HG03521 (cell line): ENCODE measurements around the gene SPPL2B.
"Not testable (repeated sequence)": the region's sequence is repeated elsewhere in the genome, so short reads cannot be mapped to it uniquely, and the experiment has no call there.

Source experiments
- ATAC-seq: cut with Tn5 transposase; IDR thresholded peaks from one replicate; pipeline ENCODE4 v1.9.1; 2021; ENCODE audit warnings: mild to moderate bottlenecking, moderate library complexity; ENCODE audit not compliant: unreplicated experiment

Gene SPPL2B

DNA sequence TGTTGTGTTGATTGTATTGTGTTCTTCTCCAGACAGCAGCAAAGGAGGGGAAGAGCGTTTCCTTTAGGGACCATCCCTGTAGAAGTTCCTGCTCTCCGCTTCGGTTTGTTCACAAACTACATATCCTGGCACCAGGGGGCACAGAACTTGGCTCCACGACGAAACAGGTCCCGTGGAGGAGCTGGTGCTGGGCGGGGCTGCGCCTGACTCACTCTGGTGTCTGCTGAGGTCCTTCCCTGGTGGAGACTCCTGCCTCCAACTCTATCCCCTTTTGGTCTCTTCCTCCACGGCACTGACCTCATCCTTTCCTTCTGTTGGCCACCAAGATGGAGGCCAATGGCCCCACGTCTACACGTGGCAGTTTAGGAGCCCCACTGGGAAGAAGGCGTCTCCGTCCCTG, 46.3 kb downstream of the SPPL2B start:
- ATAC-seq: no peak

DNA sequence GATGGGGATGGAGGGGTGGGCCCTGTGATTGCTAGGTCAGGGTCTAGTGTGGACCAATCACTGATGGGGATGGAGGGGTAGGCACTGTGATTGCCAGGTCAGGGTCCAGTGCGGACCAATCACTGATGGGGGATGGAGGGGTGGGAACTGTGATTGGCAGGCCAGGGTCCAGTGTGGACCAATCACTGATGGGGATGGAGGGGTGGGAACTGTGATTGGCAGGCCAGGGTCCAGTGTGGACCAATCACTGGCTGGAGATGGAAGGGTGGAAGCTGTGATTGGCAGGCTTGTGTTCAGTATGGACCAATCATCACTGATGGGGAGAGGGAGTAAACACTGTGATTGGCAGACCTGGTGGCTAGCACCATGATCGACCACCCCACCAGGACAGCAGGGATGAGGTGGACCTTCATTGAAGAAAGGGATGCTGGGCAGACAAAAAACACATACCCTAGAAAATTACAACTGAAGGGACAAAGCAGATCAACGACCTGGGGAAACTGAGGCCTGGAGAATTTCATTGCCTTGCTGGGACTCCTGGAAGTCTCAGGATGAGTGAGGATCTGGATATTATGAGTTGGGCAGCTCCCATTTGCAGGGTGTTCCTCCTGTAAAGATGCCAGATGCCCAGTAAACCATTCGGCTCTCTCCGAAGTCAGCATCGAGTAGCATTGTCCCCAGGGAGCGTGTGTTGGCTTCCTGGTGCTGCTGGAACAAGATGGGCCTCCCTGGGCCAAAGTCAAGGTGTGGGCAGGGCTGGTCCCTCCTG, 47.1 kb downstream of the SPPL2B start:
- ATAC-seq: no peak

GRCh38 chr19:2376784-2377519, 48.5 kb downstream of the SPPL2B start:
- ATAC-seq: no peak

- ATAC-seq: no peak
These were observed 52.1 kb downstream of the SPPL2B start for GRCh38 chr19:2380567-2380966.

DNA sequence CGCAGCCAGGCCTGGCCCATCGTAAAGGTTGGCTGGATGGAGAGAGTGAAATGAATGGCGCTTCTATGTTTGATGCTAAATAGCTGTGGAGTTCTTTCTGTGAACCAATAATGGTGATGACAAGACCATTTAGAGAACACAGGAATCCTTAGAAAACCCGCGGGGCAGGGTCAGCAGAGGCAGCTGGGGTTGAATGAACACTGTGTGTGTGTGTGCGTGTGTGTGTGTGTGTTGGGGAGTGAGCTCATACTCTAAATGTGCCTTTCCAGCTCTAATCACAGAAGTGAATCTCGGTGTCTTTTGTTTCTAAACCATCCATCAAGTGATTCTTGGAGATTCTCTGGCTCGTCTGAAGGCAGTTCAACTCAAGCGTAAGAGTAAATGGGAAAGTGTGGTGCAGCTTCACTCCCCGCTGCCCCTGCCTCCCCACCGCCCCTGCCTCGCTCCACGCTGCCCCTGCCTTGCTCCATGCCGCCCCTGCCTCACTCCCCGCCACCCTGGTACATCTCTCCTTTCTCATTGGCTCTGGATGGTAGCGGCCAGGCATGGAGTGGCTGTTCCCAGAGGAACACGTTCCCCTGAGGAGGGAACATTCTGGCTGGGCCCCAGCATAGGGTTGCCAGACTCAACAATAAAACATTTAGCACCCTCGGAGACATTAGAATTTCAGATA, 52.8 kb downstream of the SPPL2B start:
- ATAC-seq: no peak

GRCh38 chr19:2382530-2383222, 54.2 kb downstream of the SPPL2B start:
- no peak for ATAC-seq

GRCh38 chr19:2385053-2385721, 56.7 kb downstream of the SPPL2B start:
- no peak for ATAC-seq

DNA sequence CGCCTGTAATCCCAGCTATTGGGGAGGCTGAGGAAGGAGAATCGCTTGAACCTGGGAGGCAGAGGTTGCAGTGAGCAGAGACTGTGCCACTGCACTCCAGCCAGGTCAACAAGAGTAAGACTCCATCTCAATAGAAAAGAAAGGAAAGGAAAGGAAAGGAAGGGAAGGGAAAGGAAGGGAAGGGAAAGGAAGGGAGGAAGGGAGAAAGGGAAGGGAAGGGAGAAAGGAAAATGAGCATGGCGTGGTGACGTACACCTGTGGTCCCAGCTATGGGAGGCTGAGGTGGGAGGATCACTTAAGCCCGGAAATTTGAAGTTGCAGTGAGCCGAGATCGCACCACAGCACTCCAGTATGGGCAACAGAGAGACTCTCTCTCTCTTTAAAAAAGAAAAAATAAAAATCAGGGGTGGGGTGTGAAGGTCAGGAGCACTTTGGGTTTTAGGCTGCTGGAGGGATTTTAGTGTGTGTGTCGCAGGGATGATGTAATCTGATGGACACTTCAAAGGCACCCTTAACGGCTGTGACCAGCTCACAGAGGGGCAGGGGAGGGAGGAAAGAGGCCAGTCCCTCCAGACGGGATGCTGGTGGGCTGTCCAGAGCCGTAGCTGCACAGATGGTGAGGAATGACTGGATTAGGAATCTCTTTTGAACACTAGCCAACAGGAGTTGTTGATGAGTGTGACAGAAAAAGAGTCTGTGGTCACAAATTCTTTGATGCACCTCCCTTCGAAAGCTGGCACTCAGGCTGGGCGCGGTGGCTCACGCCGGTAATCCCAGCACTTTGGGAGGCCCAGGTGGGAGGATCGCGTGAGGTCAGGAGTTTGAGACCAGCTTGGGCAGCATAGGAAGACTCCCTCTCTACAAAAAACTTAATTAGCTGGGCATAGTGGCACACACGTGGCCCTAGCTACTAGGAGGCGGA, 59.1 kb downstream of the SPPL2B start:
- no peak for ATAC-seq

DNA sequence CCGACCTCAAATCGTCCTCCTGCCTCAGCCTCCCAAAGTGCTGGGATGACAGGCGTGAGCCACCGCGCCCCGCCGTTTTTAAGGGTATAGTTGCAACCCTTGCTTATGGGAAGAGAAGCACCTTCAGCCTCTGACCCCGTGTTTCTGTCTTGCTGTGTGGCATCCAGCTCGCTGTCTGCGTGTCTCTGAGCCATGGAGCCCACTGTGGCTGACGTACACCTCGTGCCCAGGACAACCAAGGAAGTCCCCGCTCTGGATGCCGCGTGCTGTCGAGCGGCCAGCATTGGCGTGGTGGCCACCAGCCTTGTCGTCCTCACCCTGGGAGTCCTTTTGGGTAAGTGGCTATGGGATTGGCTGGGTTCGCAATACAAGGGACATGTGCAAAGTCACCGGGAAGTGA, 61.1 kb downstream of the SPPL2B start:
- no peak for ATAC-seq

- no peak for ATAC-seq
These were observed 62.7 kb downstream of the SPPL2B start for GRCh38 chr19:2391118-2391725.

DNA sequence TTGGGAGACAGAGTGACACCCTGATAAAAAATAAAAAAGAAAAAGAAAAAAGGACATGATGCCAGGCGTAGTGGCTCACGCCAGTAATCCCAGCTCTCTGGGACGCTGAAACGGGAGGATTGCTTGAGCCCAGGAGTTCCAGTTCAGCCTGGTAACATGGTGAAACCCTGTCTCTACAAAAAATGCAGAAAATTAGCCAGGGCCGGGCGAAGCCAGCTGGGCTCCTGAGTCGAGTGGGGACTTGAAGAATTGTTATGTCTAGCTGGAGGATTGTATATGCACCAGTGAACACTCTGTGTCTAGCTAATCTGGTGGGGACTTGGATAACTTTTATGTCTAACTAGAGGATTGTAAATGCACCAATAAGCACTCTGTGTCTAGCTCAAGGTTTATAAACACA, 63.9 kb downstream of the SPPL2B start:
- ATAC-seq: no peak

- not testable (repeated sequence) for ATAC-seq
These were observed 64.4 kb downstream of the SPPL2B start for GRCh38 chr19:2392899-2393298.

- ATAC-seq: no peak
These were observed 65.6 kb downstream of the SPPL2B start for GRCh38 chr19:2394054-2394441.

GRCh38 chr19:2394442-2395292, 66.2 kb downstream of the SPPL2B start:
- ATAC-seq: no peak

- not testable (repeated sequence) for ATAC-seq
These were observed 66.9 kb downstream of the SPPL2B start for GRCh38 chr19:2395293-2395829.

GRCh38 chr19:2397173-2397572, 68.7 kb downstream of the SPPL2B start:
- not testable (repeated sequence) for ATAC-seq

- ATAC-seq: no peak
These were observed 70.3 kb downstream of the SPPL2B start for GRCh38 chr19:2398735-2399305.

DNA sequence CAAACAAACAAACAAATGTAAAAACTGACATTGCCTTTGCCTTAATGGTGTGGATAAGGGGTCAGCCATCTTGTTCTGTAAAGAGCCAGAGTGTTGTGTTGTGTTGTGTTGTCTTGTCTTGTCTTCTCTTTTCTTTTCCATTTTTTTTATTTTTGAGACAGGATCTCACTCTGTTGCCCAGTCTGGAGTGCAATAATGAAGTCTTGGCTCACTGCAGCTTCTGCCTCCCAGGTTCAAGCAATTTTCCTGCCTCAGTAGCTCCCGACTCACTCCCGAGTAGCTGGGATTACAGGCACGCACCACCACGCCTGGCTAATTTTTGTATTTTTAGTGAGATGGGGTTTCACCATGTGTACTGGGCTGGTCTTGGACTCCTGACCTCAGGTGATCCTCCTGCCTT, 71.1 kb downstream of the SPPL2B start:
- no peak for ATAC-seq
